T-helper 2 cell (primary cell): ENCODE results near the gene LRP1B.
A peak's percentile ranks its signal among the peaks of the same experiment; 100 is the strongest.
"Not testable (repeated sequence)": the region's sequence is repeated elsewhere in the genome, so short reads cannot be mapped to it uniquely, and the experiment has no call there.

ENCODE experiments used
- DNase-seq, 5 experiments: peaks; one replicate each; pipeline versions ENCODE4 v3.0.0 to v3.0.0-alpha.2; 2012 to 2022

The LRP1B gene

GRCh38 chr2:140481136-140481535 lies 1649.7 kb downstream of the LRP1B start:
- DNase-seq: no peak

- no peak for DNase-seq
These were observed 1657.0 kb downstream of the LRP1B start for GRCh38 chr2:140473851-140474250.

GRCh38 chr2:140472676-140473075 lies 1658.1 kb downstream of the LRP1B start:
- no peak for DNase-seq

- DNase-seq: no peak
These were observed 1665.5 kb downstream of the LRP1B start for GRCh38 chr2:140465301-140465700.

- DNase-seq: no peak
These were observed 1667.8 kb downstream of the LRP1B start for GRCh38 chr2:140462990-140463389.

GRCh38 chr2:140457483-140457882 lies 1673.3 kb downstream of the LRP1B start:
- no peak for DNase-seq

- no peak for DNase-seq
These were observed 1675.5 kb downstream of the LRP1B start for GRCh38 chr2:140455315-140455714.

- DNase-seq: no peak
These were observed 1676.1 kb downstream of the LRP1B start for GRCh38 chr2:140454717-140455116.

GRCh38 chr2:140451324-140451723 lies 1679.5 kb downstream of the LRP1B start:
- no peak for DNase-seq

GRCh38 chr2:140442319-140442718 lies 1688.5 kb downstream of the LRP1B start:
- peak in 1 of 5 experiments; percentile 23 for DNase-seq

- DNase-seq: no peak
These were observed 1690.0 kb downstream of the LRP1B start for GRCh38 chr2:140440815-140441214.

- DNase-seq: no peak
These were observed 1693.9 kb downstream of the LRP1B start for GRCh38 chr2:140436936-140437335.

- DNase-seq: not testable (repeated sequence)
These were observed 1703.8 kb downstream of the LRP1B start for GRCh38 chr2:140427033-140427432.

GRCh38 chr2:140424471-140424870 lies 1706.3 kb downstream of the LRP1B start:
- DNase-seq: no peak

- no peak for DNase-seq
These were observed 1708.1 kb downstream of the LRP1B start for GRCh38 chr2:140422759-140423158.

GRCh38 chr2:140417504-140417903 lies 1713.3 kb downstream of the LRP1B start:
- no peak for DNase-seq

GRCh38 chr2:140416577-140416976 lies 1714.2 kb downstream of the LRP1B start:
- no peak for DNase-seq

GRCh38 chr2:140415035-140415434 lies 1715.8 kb downstream of the LRP1B start:
- not testable (repeated sequence) for DNase-seq

GRCh38 chr2:140410695-140411094 lies 1720.1 kb downstream of the LRP1B start:
- DNase-seq: no peak

GRCh38 chr2:140401056-140401455 lies 1729.8 kb downstream of the LRP1B start:
- DNase-seq: no peak

- DNase-seq: no peak
These were observed 1738.0 kb downstream of the LRP1B start for GRCh38 chr2:140392824-140393223.

- DNase-seq: no peak
These were observed 1745.9 kb downstream of the LRP1B start for GRCh38 chr2:140384946-140385345.

- DNase-seq: no peak
These were observed 1747.0 kb downstream of the LRP1B start for GRCh38 chr2:140383781-140384180.

- DNase-seq: no peak
These were observed 1754.1 kb downstream of the LRP1B start for GRCh38 chr2:140376686-140377085.

GRCh38 chr2:140363131-140363530 lies 1767.7 kb downstream of the LRP1B start:
- no peak for DNase-seq

GRCh38 chr2:140362361-140362760 lies 1768.5 kb downstream of the LRP1B start:
- DNase-seq: no peak
